MM.1S (cell line): ENCODE data around the gene INHBC.

Experiments
- EZH2 ChIP-seq: fragments of 300-600 bp; sonication (generic); optimal IDR thresholded peaks from 2 replicates; pipeline ENCODE3; 2017; ENCODE audit warnings: low read depth, mild to moderate bottlenecking, antibody characterized with exemption, low read length, mixed read lengths
- EZH2phosphoT487 ChIP-seq: fragments of 300-600 bp; sonication (generic); IDR thresholded peaks from 2 replicates; pipeline ENCODE4 v1.6.1; 2018; ENCODE audit warnings: antibody characterized with exemption, low read length
- TF ChIP-seq, protein P1 (sequence below): fragments of 300-600 bp; sonication (generic); IDR thresholded peaks from 2 replicates; pipeline ENCODE4 v1.5.1; 2016; ENCODE audit warnings: antibody characterized with exemption, low read length, mixed read lengths

DNA sequence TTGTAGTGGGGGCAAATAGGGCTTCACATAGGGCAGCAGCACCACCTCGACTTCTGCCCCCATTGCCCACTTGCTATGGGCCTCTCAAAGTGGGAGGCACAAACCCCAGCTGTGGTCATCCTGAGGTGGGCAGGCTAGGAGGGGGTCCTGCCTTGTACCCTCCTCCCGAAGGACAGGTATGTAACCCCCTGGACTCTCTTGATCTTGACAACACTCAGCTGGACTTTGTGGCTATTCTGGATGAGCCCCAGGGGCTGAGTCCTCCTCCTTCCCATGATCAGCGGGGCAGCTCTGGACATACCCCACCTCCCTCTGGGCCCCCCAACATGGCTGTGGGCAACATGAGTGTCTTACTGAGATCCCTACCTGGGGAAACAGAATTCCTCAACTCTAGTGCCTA is 37.1 kb downstream of the INHBC start:
- no peak for TF ChIP-seq EZH2phosphoT487
- TF ChIP-seq, protein P1, sequence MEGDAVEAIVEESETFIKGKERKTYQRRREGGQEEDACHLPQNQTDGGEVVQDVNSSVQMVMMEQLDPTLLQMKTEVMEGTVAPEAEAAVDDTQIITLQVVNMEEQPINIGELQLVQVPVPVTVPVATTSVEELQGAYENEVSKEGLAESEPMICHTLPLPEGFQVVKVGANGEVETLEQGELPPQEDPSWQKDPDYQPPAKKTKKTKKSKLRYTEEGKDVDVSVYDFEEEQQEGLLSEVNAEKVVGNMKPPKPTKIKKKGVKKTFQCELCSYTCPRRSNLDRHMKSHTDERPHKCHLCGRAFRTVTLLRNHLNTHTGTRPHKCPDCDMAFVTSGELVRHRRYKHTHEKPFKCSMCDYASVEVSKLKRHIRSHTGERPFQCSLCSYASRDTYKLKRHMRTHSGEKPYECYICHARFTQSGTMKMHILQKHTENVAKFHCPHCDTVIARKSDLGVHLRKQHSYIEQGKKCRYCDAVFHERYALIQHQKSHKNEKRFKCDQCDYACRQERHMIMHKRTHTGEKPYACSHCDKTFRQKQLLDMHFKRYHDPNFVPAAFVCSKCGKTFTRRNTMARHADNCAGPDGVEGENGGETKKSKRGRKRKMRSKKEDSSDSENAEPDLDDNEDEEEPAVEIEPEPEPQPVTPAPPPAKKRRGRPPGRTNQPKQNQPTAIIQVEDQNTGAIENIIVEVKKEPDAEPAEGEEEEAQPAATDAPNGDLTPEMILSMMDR, result no peak
- TF ChIP-seq EZH2, result no peak
